ENCODE measurements around the gene AFF1. TPM values are rescaled to one million over a fixed set of nuclear protein-coding genes. Genes with fewer than 3 reads are reported as not detected.
"Not testable (repeated sequence)": the region's sequence is repeated elsewhere in the genome, so short reads cannot be mapped to it uniquely, and the experiment has no call there.

AFF1 gene
- polyA plus RNA-seq, 1 donor = 56.4 TPM

DNA sequence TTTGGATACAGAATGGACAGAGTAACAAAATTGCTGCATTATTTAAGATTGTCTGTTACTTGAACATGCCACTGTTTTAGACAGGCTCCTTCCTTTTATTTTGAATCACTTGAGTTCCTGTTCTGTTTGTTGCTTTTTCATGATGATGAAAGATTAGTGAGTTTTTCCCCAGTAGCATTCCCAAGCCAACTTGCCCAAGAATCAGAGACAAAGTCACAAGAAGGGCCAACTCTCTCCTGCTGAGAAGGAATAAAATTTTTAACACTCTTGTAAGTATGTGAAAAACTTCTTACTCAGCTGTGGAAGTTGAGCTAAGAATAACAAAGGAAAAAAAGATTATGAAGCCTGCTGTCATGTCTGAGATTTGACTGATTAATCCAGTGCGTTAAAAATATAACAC lies 181.4 kb downstream of the AFF1 start:
- DNase-seq = no peak

DNA sequence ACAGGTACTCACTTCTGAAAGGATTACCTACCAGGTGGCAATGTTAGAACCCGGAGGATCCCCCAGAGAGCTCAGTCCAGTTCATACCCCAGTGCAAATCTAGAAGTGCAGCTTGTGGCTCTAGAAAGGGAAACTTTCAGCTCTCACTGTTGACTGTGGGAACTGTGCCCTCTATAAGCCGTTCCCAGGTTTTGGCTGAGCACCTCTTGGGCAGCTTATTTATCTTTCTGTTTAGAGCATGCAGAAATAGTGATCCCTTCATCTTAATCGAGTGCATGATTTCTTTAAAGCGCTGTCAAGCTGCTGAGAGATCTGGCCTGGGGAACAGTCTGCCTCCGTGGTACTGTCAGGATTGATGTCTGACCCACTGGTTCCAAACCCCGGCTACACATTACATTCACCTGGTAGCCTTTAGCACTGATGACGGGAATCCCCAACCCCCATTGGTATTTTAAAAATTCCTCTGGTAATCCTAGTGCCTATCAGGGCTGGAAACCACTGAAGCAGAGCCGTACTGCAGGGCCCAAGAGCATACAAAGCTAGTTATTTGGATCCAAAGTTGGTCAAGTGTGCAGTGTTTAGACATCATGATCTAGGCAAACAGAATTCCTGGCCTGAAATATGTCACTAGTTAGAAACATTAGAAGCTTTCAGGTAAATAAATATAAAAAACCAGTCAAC lies 182.4 kb downstream of the AFF1 start:
- DNase-seq = peak; percentile 83

DNA sequence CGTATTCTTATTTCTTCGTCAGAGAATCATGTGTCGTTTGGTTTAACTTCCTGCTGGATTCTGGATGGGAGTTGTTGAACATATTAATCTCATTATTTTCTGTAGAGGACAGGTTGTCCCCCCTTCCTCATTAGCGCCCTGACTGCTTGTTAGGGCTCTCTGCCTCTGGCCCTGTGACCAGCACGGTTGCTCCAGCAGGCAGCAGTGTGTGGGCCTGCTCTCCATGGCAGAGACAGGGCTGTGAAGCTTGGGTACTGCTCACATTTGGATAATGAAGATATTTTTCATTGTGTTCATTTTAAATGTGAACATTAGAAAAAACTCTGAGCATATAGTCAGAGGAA lies 182.9 kb downstream of the AFF1 start:
- DNase-seq = no peak

GRCh38 chr4:87118421-87118820 lies 183.6 kb downstream of the AFF1 start:
- no peak for DNase-seq

GRCh38 chr4:87118826-87119225 lies 184.0 kb downstream of the AFF1 start:
- DNase-seq = no peak

DNA sequence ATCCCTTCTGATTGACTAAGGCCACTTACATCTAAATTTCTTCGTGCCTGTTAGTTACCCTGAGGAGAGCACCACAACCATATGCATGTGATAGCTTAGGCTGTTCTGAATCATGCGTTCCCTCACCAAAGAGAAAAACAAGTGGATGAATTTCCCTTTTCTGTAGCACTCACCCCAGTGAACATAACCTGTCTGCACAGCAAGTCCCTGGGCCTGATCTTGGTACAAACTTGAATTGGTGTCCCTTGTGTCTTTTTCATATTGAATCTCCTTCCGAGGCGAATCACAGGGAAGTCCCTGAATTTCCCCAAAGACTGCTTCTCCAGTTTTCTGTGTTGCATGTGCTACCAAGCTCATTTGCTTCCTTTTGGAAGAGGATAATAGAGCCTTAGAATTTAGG lies 185.2 kb downstream of the AFF1 start:
- DNase-seq = no peak

- DNase-seq = no peak
Observed at GRCh38 chr4:87120411-87121162, 185.8 kb downstream of the AFF1 start.

- DNase-seq = no peak
Observed at GRCh38 chr4:87121341-87122065, 186.7 kb downstream of the AFF1 start.

DNA sequence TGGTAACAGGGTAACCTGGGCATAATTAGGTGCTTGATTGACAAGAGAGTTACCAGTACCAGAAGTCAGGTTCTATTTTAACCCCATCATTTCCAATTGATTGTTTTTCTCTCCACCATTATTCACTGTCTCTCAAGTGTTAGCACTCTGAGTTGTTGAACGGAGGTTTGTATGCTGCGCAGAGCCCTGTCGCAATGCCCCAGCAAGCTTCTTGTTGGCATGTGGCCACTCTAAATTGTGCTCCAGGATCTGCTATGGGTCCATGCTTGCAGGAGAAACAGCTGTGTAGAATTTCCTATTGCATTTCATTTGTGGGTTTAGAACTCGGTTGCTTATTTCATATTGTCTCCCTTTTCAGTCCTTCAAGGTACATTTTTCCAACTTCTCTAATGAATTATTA lies 187.4 kb downstream of the AFF1 start:
- DNase-seq = no peak

GRCh38 chr4:87126056-87126455 lies 191.2 kb downstream of the AFF1 start:
- DNase-seq = no peak

- DNase-seq = no peak
Observed at GRCh38 chr4:87128006-87128705, 193.3 kb downstream of the AFF1 start.

DNA sequence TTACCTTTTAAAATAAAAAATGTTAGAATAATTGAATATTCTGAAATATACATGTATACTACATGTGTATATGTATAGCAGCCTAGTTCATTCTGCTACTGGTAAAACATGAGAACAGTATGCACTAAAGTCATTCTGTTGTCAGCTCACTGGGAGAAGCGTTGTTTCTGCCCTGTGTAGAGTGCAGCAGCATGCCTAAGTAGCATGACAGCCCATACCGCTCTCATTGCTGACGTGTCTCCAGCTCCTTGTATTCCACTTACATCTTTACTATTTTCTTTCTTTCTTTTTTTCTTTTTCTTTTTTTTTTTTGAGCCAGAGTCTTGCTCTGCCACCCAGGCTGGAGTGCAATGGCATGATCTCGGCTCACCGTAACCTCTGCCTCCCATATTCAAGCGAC lies 194.9 kb downstream of the AFF1 start:
- DNase-seq = no peak

DNA sequence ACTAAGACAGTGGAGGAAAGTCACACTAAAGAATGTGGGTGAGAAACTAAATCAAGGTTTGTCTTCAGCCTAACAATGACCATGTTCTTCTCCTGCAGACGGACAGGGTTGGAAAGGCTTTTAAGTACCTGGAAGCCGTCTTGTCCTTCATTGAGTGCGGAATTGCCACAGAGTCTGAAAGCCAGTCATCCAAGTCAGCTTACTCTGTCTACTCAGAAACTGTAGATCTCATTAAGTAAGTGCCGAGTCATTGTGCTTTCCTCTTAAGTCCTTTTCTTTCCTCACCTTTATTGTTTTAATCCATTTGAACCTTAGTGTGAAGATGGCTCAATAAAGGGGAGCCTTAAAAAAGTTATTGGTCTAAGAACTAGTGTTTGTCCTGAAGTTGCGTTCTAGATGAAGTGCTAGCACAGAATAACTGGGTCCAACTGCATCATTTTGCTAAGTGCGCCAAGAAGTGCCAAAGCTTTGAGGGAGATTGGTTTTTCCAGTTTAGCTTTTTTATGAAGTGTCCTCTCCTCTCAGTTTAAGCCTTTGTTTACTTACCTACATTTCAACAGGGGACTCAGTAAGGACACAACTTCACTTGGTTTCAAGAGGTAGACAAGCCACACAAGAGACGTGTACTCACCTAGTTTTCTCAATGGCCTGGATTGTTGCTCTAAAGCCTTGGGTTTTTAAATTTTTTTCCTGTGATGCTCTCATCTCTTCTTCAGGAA lies 196.3 kb downstream of the AFF1 start:
- DNase-seq = no peak

DNA sequence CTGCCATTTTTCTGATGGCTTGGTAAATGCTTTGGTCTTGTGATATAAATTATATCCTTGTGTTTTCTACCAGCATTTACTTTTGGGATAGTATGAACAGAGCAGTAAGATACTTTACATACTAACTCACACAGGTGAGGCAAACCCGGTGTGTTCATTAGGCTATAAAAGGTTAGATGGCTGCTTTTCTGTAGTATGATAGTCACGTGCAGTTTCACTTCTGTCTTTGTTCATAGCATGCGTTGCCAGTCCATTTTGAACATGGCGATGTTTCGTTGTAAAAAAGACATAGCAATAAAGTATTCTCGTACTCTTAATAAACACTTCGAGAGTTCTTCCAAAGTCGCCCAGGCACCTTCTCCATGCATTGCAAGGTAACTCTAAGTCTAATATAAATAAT lies 197.2 kb downstream of the AFF1 start:
- DNase-seq = no peak

DNA sequence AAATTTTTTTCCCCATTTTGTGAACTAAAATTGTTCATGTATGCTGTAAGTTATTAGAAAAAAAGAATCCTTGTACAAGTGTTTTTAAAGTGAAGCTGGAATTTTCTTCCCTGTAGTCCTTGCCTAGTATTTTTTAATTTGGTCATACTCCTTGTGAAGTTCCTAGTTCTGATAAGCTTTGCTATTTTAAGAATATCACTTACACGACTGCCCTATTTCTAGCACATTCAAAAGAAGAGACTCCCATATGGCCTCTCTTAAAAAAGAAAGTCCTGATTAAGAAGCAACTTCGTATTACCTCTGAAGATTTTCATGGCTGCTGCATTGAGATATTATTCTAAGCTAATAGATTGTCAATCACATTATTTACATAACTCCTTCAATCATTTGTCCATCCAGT lies 198.4 kb downstream of the AFF1 start:
- no peak for DNase-seq

- no peak for DNase-seq
Observed at GRCh38 chr4:87134122-87134521, 199.3 kb downstream of the AFF1 start.

- DNase-seq = no peak
Observed at GRCh38 chr4:87141428-87141827, 206.6 kb downstream of the AFF1 start.

DNA sequence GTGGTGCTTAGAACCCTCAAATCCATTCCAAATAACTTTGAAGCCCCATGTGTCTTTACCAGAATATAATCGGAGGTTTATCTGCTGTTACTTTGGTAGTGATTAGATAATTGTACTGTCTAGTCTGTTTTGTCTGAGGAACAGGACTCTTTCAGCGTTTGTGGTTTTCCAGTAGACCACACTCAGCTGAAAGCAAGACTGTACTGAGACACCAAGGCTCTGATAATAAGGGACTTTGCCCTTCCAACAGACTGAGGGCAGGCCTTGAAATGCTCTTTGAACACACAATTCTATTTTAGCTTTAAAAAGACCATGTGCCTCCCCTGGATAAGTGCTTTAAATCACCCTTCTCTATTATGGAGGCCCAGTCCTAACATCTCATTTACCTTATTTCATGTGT lies 209.5 kb downstream of the AFF1 start:
- no peak for DNase-seq

DNA sequence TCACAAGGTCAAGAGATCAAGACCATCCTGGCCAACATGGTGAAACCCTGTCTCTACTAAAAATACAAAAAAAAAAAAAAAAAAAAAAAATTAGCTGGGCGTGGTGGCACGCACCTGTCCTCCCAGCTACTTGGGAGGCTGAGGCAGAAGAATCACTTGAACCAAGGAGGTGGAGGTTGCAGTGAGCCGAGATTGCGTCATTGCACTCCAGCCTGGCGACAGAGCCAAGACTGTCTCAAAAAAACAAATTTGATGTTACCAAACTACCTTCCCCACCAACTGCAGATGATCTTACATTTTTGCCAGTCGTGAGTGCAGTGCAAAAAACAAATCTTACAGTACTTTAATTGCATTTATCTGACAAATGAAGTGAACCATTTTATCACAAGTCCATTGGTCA lies 211.1 kb downstream of the AFF1 start:
- DNase-seq = not testable (repeated sequence)

- DNase-seq = no peak
Observed at GRCh38 chr4:87147116-87147515, 212.3 kb downstream of the AFF1 start.

DNA sequence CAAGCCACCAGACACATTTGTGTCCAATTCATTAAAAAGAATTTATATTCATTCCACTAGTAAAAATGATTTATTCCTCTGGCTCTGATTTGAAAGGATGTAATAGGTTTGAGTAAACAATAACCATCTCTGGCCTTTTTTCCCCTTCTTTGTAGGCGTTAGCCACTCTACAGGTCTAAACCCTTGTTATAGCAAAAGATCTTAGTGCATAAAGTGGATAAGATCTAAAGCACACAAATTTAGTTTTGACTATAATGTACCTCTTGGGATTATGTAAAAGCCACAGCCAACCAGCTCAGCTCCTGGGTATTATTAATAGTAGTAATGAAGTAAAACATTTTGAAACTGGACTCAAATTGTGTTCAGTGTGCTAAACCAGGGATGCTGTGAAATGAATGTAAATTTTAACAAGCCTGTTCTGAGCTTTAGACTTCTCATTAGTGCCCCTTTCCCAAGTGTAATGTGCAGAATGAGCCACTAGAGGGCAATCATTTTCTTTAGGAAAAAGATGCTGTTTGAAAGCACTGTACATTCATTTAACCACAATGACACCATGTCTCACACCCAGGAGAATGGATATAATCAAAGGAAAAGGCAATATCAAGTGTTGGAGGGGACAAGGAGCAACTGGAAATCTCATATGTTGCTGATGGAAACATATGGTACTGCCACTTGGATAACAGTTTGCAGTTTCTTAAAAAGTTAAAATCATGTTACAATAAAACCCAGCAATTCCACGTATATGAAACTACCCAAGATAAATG lies 215.9 kb downstream of the AFF1 start:
- peak; percentile 85 for DNase-seq
